MCF 10A (cell line): Measurements from ENCODE around the gene TBC1D2B. TPM values are rescaled to one million over a fixed set of nuclear protein-coding genes. Genes with fewer than 3 reads are reported as not detected.
"Not testable (repeated sequence)": the region's sequence is repeated elsewhere in the genome, so short reads cannot be mapped to it uniquely, and the experiment has no call there.

ENCODE experiments used
- BruUV-seq: library from RNA; stranded (reverse); fragments of 400-500 nt; replicated peaks from 2 replicates; lab custom pipeline; 2021; lab: Mats Ljungman, UMichigan
- CTCF ChIA-PET: fragments of 300-600 bp; sonication (Branson Sonifier 250); formaldehyde crosslinking; extraction: SDS; loops from one replicate; lab custom pipeline; 2021; ENCODE audit warnings: antibody characterized with exemption, inconsistent platforms; lab: Yijun Ruan, JAX
- POLR2A ChIA-PET: fragments of 300-600, 350-650 bp; sonication (Branson Sonifier 250); formaldehyde crosslinking; extraction: SDS; loops from one replicate; lab custom pipeline; 2020; ENCODE audit warnings: antibody characterized with exemption, inconsistent platforms; lab: Yijun Ruan, JAX
- DNase-seq: peaks from one replicate; pipeline ENCODE4 v3.0.0-alpha.2; 2018; ENCODE audit not compliant: unreplicated experiment
- H3K27ac Mint-ChIP-seq: one replicate; pipeline ENCODE4 v1.8.0; 2022; ENCODE audit warnings: mild to moderate bottlenecking, low read depth, mixed read lengths; ENCODE audit not compliant: unreplicated experiment
- H3K27me3 Mint-ChIP-seq: one replicate; pipeline ENCODE4 v1.8.0; 2022; ENCODE audit warnings: mixed read lengths; ENCODE audit not compliant: insufficient read depth, unreplicated experiment
- H3K36me3 Mint-ChIP-seq: one replicate; pipeline ENCODE4 v1.8.0; 2022; ENCODE audit warnings: mild to moderate bottlenecking, moderate library complexity, mixed read lengths; ENCODE audit not compliant: insufficient read depth, unreplicated experiment
- H3K4me1 Mint-ChIP-seq: one replicate; pipeline ENCODE4 v1.8.0; 2022; ENCODE audit warnings: mixed read lengths; ENCODE audit not compliant: insufficient read depth, unreplicated experiment
- H3K4me3 Mint-ChIP-seq: one replicate; pipeline ENCODE4 v1.8.0; 2022; ENCODE audit warnings: mild to moderate bottlenecking, moderate library complexity, mixed read lengths; ENCODE audit not compliant: unreplicated experiment
- H3K9me3 Mint-ChIP-seq: one replicate; pipeline ENCODE4 v1.8.0; 2022; ENCODE audit warnings: mixed read lengths; ENCODE audit not compliant: unreplicated experiment
- intact Hi-C: fragments of 100-400 bp; cut with micrococcal nuclease; formaldehyde crosslinking; loops from 2 replicates; pipeline ENCODE4 v1.14.1; 2022
- total RNA-seq: library from RNA; stranded (reverse); gene quantifications from 2 replicates; pipeline ENCODE4 v1.2.3, GENCODE V29; 2022
- TF ChIP-seq, protein P1 (sequence below): fragments of 200-600 bp; IDR thresholded peaks from one replicate; pipeline ENCODE4 v1.8.0; 2022; ENCODE audit warnings: antibody characterized with exemption, mild to moderate bottlenecking; ENCODE audit not compliant: unreplicated experiment

The TBC1D2B gene
- total RNA-seq, 1 experiment from 2014 or later, result 21.2 TPM

DNA sequence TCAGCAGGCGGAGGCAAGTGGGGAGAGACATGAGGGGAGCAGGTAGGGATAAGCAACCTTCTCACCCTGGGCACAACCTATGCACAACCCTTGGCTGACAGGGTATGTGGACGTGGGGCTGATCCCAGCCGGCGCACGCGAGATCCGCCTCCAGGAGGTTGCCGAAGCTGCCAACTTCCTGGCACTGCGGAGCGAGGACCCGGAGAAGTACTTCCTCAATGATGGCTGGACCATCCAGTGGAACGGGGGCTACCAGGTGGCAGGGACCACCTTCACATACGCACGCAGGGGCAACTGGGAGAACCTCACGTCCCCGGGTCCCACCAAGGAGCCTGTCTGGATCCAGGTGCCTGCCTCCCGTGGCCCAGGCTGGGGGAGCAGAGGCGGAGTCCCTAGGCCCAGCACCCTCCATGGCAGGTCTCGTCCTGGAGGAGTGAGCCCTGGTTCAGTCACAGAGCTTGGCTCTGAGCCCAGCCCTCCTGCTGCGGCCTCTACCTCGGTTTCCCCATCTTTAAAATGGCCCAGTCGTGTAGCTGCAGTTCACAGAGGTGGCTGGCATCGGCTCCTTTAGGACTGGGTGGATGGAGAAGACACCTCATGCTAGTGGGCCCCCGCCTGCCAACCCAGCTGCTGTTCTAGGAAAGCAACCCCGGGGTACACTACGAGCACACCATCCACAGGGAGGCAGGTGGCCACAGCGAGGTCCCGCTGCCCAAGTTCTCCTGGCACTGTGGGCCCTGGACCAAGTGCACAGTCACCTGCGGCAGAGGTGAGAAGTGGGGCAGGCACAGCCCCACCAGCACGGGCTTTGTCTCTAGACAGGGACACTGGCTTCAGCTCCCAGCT lies 96.0 kb downstream of the TBC1D2B start:
- Mint-ChIP-seq H3K36me3 (peaks cover 6% of the 10 kb centered on the region), H3K4me3 (no peak overlapping the region), H3K4me1 (peaks cover 8% of the 10 kb centered on the region), H3K27ac (no peak overlapping the region), H3K9me3 (no peaks in the 10 kb centered on the region), H3K27me3 (no peaks in the 10 kb centered on the region)
- ChIA-PET POLR2A (no interaction called here), CTCF (interaction anchor here (0.6 to 2.7 kb wide), 5 partner anchors 8 to 126 kb away, joined by 3 to 8 read pairs (median 3); no protein-coding TSS in a partner anchor)
- intact Hi-C loops, result no loop called here
- no peak for DNase-seq
- BruUV-seq, result no TSS peak
- TF ChIP-seq, protein P1, sequence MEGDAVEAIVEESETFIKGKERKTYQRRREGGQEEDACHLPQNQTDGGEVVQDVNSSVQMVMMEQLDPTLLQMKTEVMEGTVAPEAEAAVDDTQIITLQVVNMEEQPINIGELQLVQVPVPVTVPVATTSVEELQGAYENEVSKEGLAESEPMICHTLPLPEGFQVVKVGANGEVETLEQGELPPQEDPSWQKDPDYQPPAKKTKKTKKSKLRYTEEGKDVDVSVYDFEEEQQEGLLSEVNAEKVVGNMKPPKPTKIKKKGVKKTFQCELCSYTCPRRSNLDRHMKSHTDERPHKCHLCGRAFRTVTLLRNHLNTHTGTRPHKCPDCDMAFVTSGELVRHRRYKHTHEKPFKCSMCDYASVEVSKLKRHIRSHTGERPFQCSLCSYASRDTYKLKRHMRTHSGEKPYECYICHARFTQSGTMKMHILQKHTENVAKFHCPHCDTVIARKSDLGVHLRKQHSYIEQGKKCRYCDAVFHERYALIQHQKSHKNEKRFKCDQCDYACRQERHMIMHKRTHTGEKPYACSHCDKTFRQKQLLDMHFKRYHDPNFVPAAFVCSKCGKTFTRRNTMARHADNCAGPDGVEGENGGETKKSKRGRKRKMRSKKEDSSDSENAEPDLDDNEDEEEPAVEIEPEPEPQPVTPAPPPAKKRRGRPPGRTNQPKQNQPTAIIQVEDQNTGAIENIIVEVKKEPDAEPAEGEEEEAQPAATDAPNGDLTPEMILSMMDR, result no peak

DNA sequence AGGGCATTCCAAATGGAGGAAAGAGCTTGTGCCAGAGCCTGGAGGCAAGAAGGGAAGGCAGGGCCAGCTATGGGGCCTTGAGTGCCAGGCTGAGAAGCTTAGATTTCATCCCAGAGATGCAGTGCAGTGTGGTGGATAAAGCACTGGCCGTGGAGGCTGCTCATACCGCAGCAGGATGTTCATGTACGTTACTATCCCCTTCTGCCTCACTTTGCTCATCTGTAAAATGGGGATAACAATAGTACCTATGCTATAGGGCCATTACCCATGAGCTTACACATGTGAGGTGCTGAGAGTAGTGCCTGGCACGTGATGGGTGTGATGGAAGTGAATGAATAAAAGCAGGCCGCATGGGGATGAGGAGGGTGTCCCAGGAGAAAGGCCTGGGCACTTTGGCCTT lies 96.8 kb downstream of the TBC1D2B start:
- DNase-seq, H3K4me1 Mint-ChIP-seq, H3K27me3 Mint-ChIP-seq, BruUV-seq, H3K27ac Mint-ChIP-seq, H3K4me3 Mint-ChIP-seq, H3K9me3 Mint-ChIP-seq, intact Hi-C loops, POLR2A ChIA-PET, H3K36me3 Mint-ChIP-seq: not testable (repeated sequence)
- CTCF ChIA-PET, result interaction anchor here (0.6 to 2.7 kb wide), 4 partner anchors 9 to 213 kb away, joined by 3 to 8 read pairs (median 3); no protein-coding TSS in a partner anchor

DNA sequence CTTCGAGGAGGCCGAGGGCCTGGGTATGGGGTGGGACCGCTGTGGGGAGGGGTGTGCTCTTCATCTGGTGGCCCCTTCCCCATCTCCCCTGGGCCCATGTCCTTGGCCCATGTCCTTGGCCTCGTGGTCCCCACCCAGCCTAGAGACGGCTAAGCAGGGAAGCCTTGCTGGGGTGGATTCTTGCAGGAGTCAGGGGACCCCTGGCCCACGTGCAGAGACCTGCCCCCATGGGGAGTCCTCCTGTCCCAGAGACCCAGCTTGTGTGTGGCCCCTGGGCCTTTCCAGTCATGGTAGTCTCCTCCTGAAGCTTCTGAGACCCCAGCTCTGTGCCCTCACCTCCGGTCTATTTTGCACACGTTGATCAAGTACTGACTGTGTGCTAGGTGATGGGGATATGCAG lies 97.4 kb downstream of the TBC1D2B start:
- Mint-ChIP-seq H3K27me3 (no peaks in the 10 kb centered on the region), H3K27ac (no peak overlapping the region), H3K9me3 (no peaks in the 10 kb centered on the region), H3K4me1 (peaks cover 8% of the 10 kb centered on the region), H3K36me3 (peaks cover 6% of the 10 kb centered on the region), H3K4me3 (no peak overlapping the region)
- intact Hi-C loops, result no loop called here
- ChIA-PET POLR2A (no interaction called here), CTCF (no interaction called here)
- no TSS peak for BruUV-seq
- TF ChIP-seq, protein P1, result no peak
- no peak for DNase-seq

DNA sequence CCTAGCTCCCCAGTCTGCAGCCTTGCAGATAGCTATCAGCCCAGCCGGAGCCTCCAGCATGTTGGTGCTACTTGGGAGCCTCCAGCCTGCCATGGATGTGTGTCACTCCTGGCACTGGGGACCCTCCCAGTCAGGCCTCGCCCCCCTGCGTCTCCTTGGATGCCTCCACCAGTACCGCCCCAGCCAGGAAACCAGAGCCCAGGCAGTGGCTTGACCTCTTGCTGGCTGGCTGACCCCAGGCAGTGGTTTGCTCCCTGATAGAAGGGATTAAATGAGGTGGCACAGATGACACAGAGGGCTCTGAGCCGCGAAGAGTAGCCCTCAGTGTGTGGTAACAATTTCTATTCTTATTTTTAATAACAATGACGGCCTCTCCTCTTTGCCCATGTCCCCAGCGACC lies 98.4 kb downstream of the TBC1D2B start:
- H3K36me3 Mint-ChIP-seq, H3K27ac Mint-ChIP-seq, intact Hi-C loops, H3K4me3 Mint-ChIP-seq, H3K4me1 Mint-ChIP-seq, CTCF ChIA-PET, H3K9me3 Mint-ChIP-seq, H3K27me3 Mint-ChIP-seq, BruUV-seq, POLR2A ChIA-PET, DNase-seq: not testable (repeated sequence)

DNA sequence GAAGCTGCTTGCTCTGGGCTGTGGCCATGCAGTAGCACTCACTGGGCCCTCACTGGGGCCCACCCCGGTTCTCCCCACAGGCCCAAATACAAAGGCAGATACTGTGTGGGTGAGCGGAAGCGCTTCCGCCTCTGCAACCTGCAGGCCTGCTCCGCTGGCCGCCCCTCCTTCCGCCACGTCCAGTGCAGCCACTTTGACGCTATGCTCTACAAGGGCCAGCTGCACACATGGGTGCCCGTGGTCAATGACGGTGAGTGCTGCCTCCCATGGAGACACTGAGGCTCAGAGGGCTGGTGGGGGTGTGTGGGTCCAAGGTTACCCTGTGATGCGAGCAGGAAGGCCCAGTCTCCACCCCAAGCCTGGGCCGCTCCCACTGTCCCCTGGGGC lies 98.8 kb downstream of the TBC1D2B start:
- H3K27me3 Mint-ChIP-seq, H3K36me3 Mint-ChIP-seq, DNase-seq, CTCF ChIA-PET, H3K4me3 Mint-ChIP-seq, H3K27ac Mint-ChIP-seq, H3K4me1 Mint-ChIP-seq, POLR2A ChIA-PET, BruUV-seq, intact Hi-C loops, H3K9me3 Mint-ChIP-seq: not testable (repeated sequence)

DNA sequence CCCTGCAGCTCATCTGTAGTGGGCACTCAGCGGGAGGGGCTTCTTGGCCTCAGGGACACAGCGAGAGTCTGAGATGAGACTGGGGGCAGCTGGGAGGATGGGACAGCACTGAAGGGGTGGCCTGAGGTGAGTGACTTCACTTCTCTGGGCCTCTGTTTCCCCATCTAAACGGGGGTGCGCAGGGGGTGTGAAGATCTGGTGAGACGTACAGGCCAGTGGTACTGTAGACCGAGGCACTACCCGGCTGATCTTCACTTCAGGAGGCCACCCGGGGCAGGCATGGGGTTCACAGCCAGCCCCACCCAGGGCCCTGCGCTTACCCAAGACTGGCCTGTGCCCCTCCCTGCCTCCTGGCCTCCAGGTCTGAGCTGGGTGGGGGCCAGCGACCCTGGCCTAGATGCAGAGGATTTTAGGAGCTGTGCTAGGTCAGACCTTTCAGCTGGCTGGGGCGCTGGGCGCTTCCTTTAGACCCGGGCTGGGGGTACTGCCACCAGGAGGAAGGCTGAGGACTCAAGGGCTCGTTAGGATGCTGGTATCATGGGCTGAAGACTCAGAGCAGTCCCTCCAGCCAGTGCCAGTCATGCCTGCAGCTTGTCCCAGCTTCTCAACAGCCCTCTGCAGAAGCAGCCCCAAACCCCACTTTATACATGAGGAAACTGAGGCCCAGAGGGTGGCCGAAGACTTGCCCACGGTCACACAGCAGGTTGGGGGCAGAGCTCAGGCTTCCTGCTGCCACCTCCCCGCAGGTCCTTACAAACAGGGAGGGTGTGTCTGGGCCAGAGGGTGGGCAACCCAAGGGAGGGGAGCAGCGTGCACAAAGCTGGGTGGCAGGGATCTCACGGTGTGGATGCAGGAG lies 99.4 kb downstream of the TBC1D2B start:
- H3K27ac Mint-ChIP-seq, H3K36me3 Mint-ChIP-seq, DNase-seq, H3K4me3 Mint-ChIP-seq, H3K4me1 Mint-ChIP-seq, POLR2A ChIA-PET, intact Hi-C loops, BruUV-seq, H3K27me3 Mint-ChIP-seq, H3K9me3 Mint-ChIP-seq: not testable (repeated sequence)
- CTCF ChIA-PET, result interaction anchor here (0.6 kb wide), 1 partner anchor 11 kb away, joined by 3 read pairs; no protein-coding TSS in a partner anchor

DNA sequence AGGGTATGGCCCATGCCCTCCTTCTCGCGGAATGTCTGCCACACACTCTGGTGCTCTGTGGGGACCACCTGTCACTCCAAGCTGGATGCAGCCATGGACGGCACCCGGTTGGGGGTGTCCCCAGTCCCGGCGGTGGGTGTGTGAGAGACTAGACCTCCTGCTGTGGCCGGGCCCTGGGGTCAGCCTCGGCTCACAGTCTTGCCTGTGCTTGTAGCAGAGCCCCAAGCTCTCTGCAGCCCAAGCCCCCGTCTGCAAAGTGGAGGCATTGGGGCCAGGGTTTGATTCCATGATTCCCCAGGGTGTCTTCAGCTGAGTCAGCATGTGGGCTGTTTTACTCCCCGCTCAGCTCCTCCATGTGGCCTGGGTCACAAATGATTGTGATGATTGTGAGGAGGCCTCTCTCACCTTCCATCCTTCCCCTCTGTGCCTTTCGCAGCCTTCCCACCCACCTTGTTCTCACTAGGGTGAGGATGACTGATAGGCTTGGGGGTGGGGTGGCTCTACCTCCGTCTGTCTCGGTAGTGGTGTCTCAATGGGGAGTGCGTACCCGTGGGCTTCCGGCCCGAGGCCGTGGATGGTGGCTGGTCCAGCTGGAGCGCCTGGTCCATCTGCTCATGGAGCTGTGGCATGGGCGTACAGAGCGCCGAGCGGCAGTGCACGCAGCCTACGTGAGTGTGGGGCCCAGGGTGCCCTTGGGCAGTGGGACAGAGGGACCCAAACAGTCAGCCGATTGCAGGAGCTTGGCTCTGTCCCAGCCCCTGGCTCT lies 100.6 kb downstream of the TBC1D2B start:
- DNase-seq, H3K4me3 Mint-ChIP-seq, H3K4me1 Mint-ChIP-seq, H3K27ac Mint-ChIP-seq, H3K36me3 Mint-ChIP-seq, H3K27me3 Mint-ChIP-seq, POLR2A ChIA-PET, intact Hi-C loops, BruUV-seq, H3K9me3 Mint-ChIP-seq: not testable (repeated sequence)
- CTCF ChIA-PET, result interaction anchor here (0.6 kb wide), 1 partner anchor 10 kb away, joined by 3 read pairs; no protein-coding TSS in a partner anchor
